Transverse colon (tissue), 4 donors: Measurements from ENCODE around the gene MPPED2.

Experiments
- EP300 ChIP-seq: sonication (generic); formaldehyde crosslinking; IDR thresholded peaks from one replicate; pipeline ENCODE4 v1.6.1; 2017; ENCODE audit warnings: antibody characterized with exemption, low read depth
- POLR2A ChIP-seq: fragments of 450-650 bp; IDR thresholded peaks from one replicate; pipeline ENCODE4 v1.6.1; 2016; ENCODE audit warnings: antibody characterized with exemption, mild to moderate bottlenecking, moderate library complexity
- POLR2AphosphoS5 ChIP-seq, 3 donors: sonication (generic); formaldehyde crosslinking; IDR thresholded peaks; one replicate each; pipeline ENCODE4 v1.6.1; 2016; ENCODE audit warnings: antibody characterized with exemption in 3 of 3
- TF ChIP-seq, protein P1 (sequence below), 5 experiments: fragments of 200-600 bp in 3 of 5; fragments of 450-650 bp in 2 of 5; sonication (generic) in 3 of 5; IDR thresholded peaks; 1 replicate in 2 of 5; 2 replicates in 3 of 5; pipeline ENCODE4 v1.5.1; 2016 to 2017; ENCODE audit warnings: antibody characterized with exemption in 5 of 5, inconsistent platforms in 3 of 5, mild to moderate bottlenecking in 2 of 5, moderate library complexity in 1 of 5

DNA sequence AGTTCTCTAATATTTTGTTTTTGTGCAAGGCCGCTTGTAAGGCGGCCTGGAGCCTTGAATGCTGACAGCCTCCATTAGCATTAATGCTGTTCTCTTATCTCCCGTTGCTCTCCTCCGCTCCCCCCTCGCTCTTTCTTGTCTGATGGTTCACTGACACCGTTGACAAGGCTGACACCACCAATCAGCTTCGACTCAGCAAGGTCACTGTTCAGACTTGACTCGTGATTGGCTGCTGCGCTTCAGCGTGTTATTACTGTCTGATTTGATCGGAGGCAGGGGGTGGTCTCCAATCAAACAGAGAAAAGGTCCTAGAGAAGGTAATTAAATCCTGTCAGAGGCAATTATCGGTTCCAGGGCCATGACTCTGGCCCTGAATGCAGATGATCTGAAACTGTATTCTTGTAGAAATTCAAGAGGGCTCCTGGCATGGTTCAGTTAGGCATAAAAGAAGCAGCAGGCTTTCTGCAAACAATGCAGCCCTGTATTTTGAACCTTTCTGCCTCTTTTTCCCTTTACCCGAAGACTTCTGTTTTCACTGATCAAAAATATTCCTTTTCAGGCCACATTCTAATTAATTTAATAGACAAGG lies 49.3 kb upstream of the MPPED2 start:
- TF ChIP-seq, protein P1, sequence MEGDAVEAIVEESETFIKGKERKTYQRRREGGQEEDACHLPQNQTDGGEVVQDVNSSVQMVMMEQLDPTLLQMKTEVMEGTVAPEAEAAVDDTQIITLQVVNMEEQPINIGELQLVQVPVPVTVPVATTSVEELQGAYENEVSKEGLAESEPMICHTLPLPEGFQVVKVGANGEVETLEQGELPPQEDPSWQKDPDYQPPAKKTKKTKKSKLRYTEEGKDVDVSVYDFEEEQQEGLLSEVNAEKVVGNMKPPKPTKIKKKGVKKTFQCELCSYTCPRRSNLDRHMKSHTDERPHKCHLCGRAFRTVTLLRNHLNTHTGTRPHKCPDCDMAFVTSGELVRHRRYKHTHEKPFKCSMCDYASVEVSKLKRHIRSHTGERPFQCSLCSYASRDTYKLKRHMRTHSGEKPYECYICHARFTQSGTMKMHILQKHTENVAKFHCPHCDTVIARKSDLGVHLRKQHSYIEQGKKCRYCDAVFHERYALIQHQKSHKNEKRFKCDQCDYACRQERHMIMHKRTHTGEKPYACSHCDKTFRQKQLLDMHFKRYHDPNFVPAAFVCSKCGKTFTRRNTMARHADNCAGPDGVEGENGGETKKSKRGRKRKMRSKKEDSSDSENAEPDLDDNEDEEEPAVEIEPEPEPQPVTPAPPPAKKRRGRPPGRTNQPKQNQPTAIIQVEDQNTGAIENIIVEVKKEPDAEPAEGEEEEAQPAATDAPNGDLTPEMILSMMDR (IDR thresholded peaks at IDR 0.05) = no peak
- TF ChIP-seq POLR2A (no peak), POLR2AphosphoS5 (IDR thresholded peaks at IDR 0.05) (no peak), EP300 (no peak)
